Endodermal cell (in vitro differentiated cells): ENCODE measurements around the gene RTP4. TPM values are rescaled to one million over a fixed set of nuclear protein-coding genes. Genes with fewer than 3 reads are reported as not detected.

Source experiments
- DNase-seq: peaks from one replicate; pipeline ENCODE4 v3.0.0-alpha.2; 2017
- H3K27ac ChIP-seq: 2 replicates; pipeline ENCODE4 v1.5.1; 2013; ENCODE audit warnings: mild to moderate bottlenecking, low read depth, low read length, moderate library complexity
- H3K27me3 ChIP-seq: 2 replicates; pipeline ENCODE4 v1.6.1; 2013; ENCODE audit warnings: mild to moderate bottlenecking, low read length, moderate library complexity; ENCODE audit not compliant: insufficient read depth, control insufficient read depth, poor library complexity, severe bottlenecking
- H3K36me3 ChIP-seq: 2 replicates; pipeline ENCODE4 v1.7.0; 2013; ENCODE audit warnings: mild to moderate bottlenecking, low read length, moderate library complexity; ENCODE audit not compliant: control insufficient read depth, insufficient read depth
- H3K4me1 ChIP-seq: one replicate; pipeline ENCODE4 v1.7.0; 2013; ENCODE audit warnings: low read length; ENCODE audit not compliant: control insufficient read depth, insufficient read depth
- H3K4me3 ChIP-seq: 2 replicates; pipeline ENCODE4 v1.5.1; 2013; ENCODE audit warnings: mild to moderate bottlenecking, low read length, moderate library complexity
- H3K9ac ChIP-seq: 2 replicates; pipeline ENCODE4 v1.6.1; 2013; ENCODE audit warnings: mild to moderate bottlenecking, low read length, moderate library complexity; ENCODE audit not compliant: poor library complexity, severe bottlenecking; ENCODE audit errors: extremely low read depth
- H3K9me3 ChIP-seq: 2 replicates; pipeline ENCODE4 v1.6.1; 2013; ENCODE audit warnings: mild to moderate bottlenecking, low read length, moderate library complexity; ENCODE audit not compliant: control insufficient read depth
- H3K27ac Mint-ChIP-seq: 2 replicates; pipeline ENCODE4 v1.8.0; 2020; ENCODE audit warnings: mixed read lengths
- H3K27me3 Mint-ChIP-seq: 2 replicates; pipeline ENCODE4 v1.8.0; 2021; ENCODE audit warnings: mild to moderate bottlenecking, mixed read lengths; ENCODE audit not compliant: insufficient read depth
- H3K36me3 Mint-ChIP-seq: 2 replicates; pipeline ENCODE4 v1.8.0; 2020; ENCODE audit warnings: low read depth, mixed read lengths
- H3K4me1 Mint-ChIP-seq: 2 replicates; pipeline ENCODE4 v1.8.0; 2020; ENCODE audit warnings: mixed read lengths
- H3K4me3 Mint-ChIP-seq: 2 replicates; pipeline ENCODE4 v1.8.0; 2020; ENCODE audit warnings: mild to moderate bottlenecking, moderate library complexity, mixed read lengths
- H3K9me3 Mint-ChIP-seq: 2 replicates; pipeline ENCODE4 v1.8.0; 2020; ENCODE audit warnings: mild to moderate bottlenecking, mixed read lengths
- CTCF ChIP-seq: fragments of 200-600 bp; sonication (generic); conservative IDR thresholded peaks from 2 replicates; pipeline ENCODE4 v1.5.0; 2021; ENCODE audit warnings: antibody characterized with exemption, mild to moderate bottlenecking
- WGBS, 2 experiments: methylation state at CpG; one replicate each; pipeline versions ENCODE4 v1.1.5 to v1.1.7; 2013; ENCODE audit warnings: missing lambda C conversion rate in 2 of 2, mixed read lengths in 1 of 2; ENCODE audit not compliant: insufficient coverage in 1 of 2, insufficient read length in 1 of 2; 5-methylcytosine and 5-hydroxymethylcytosine counted together
- total RNA-seq, 2 donors: library from RNA; stranded (reverse); fragmentation: NEBNext Ultra II Directional in 1 of 2; extraction: Animal tissue kit (Norgen Biotek cat#: 25700) in 1 of 2; gene quantifications; 2 replicates in 1 of 2; 3 replicates in 1 of 2; pipeline ENCODE4 v1.2.1, GENCODE V29; 2021

RTP4 gene
- total RNA-seq, 2 donors from 2014 or later = not detected

GRCh38 chr3:187325632-187326031 is 42.6 kb upstream of the RTP4 start:
- Histone ChIP-seq H3K4me1 (peaks cover 7% of the 10 kb centered on the region), H3K4me3 (no peak overlapping the region), H3K27ac (no peak overlapping the region), H3K36me3 (no peaks in the 10 kb centered on the region), H3K9ac (no peak overlapping the region), H3K27me3 (no peaks in the 10 kb centered on the region), H3K9me3 (no peaks in the 10 kb centered on the region)
- DNase-seq = no peak
- Mint-ChIP-seq H3K4me1 (peaks cover 6% of the 10 kb centered on the region), H3K9me3 (no peaks in the 10 kb centered on the region), H3K4me3 (no peak overlapping the region), H3K36me3 (no peaks in the 10 kb centered on the region), H3K27me3 (no peaks in the 10 kb centered on the region), H3K27ac (no peak overlapping the region)
- no peak for TF ChIP-seq CTCF
- 89 to 95% methylated on average over 5 of the region's 5 CpGs for WGBS, 2 experiments

- no peak overlapping the region for H3K27ac ChIP-seq
- 80 to 83% methylated on average over 1 of the region's 2 CpGs for WGBS, 2 experiments
- no peak for TF ChIP-seq CTCF
Measured at GRCh38 chr3:187327845-187328244, 40.3 kb upstream of the RTP4 start.

GRCh38 chr3:187328691-187329090 is 39.5 kb upstream of the RTP4 start:
- Histone ChIP-seq H3K9ac (no peak overlapping the region), H3K4me1 (no peaks in the 10 kb centered on the region), H3K4me3 (no peak overlapping the region), H3K27ac (no peak overlapping the region), H3K9me3 (no peaks in the 10 kb centered on the region), H3K36me3 (no peaks in the 10 kb centered on the region), H3K27me3 (no peaks in the 10 kb centered on the region)
- Mint-ChIP-seq H3K9me3 (no peaks in the 10 kb centered on the region), H3K27ac (no peak overlapping the region), H3K4me1 (peaks cover 3% of the 10 kb centered on the region), H3K27me3 (no peaks in the 10 kb centered on the region), H3K36me3 (no peaks in the 10 kb centered on the region), H3K4me3 (no peak overlapping the region)
- TF ChIP-seq CTCF = peak; percentile 14
- DNase-seq = no peak
- WGBS, 2 experiments = 89 to 94% methylated on average over 2 to 3 of the region's 3 CpGs

More at GRCh38 chr3:187327845-187328244, 40.3 kb upstream of the RTP4 start:
- Mint-ChIP-seq H3K4me1 (peaks cover 3% of the 10 kb centered on the region), H3K27ac (no peak overlapping the region), H3K9me3 (no peaks in the 10 kb centered on the region), H3K27me3 (no peaks in the 10 kb centered on the region), H3K4me3 (no peak overlapping the region), H3K36me3 (no peaks in the 10 kb centered on the region)
- H3K36me3 ChIP-seq = no peaks in the 10 kb centered on the region
- no peak for DNase-seq
- no peak overlapping the region for H3K9ac ChIP-seq
- no peaks in the 10 kb centered on the region for H3K9me3 ChIP-seq
- H3K27me3 ChIP-seq = no peaks in the 10 kb centered on the region
- no peak overlapping the region for H3K4me3 ChIP-seq
- H3K4me1 ChIP-seq = peaks cover 4% of the 10 kb centered on the region
